Lung (tissue), 12 donors: ENCODE data around the gene ABCB10. TPM values are rescaled to one million over a fixed set of nuclear protein-coding genes. Genes with fewer than 3 reads are reported as not detected.

Experiments used
- ATAC-seq: fragments of 200-7000 bp; cut with Tn5 transposase; one replicate; pipeline ENCODE4 v1.9.1; 2020; ENCODE audit warnings: moderate number of reproducible peaks; ENCODE audit not compliant: insufficient read depth, low FRiP score
- DNase-seq, 3 donors: peaks; one replicate each; pipeline ENCODE4 v3.0.0-alpha.2; 2013 to 2017
- H3K27ac ChIP-seq, 2 donors: one replicate each; pipeline ENCODE4 v1.5.1; 2013; ENCODE audit warnings: mild to moderate bottlenecking in 2 of 2, moderate library complexity in 2 of 2, control low read depth in 1 of 2, inconsistent platforms in 1 of 2, low read depth in 1 of 2, low read length in 1 of 2
- H3K27me3 ChIP-seq, 3 donors: one replicate each; pipeline ENCODE4 v1.5.1; 2013; ENCODE audit warnings: low read length in 2 of 3; ENCODE audit not compliant: control insufficient read depth in 3 of 3, insufficient read depth in 3 of 3
- H3K36me3 ChIP-seq, 4 donors: one replicate each; pipeline ENCODE4 v1.5.1; 2013; ENCODE audit warnings: low read length in 4 of 4, mild to moderate bottlenecking in 1 of 4, moderate library complexity in 1 of 4; ENCODE audit not compliant: control insufficient read depth in 4 of 4, insufficient read depth in 4 of 4
- H3K4me1 ChIP-seq, 5 donors: one replicate each; pipeline ENCODE4 v1.5.1; 2013; ENCODE audit warnings: low read length in 5 of 5, mild to moderate bottlenecking in 2 of 5, moderate library complexity in 1 of 5; ENCODE audit not compliant: control insufficient read depth in 5 of 5, insufficient read depth in 5 of 5
- H3K4me3 ChIP-seq: one replicate; pipeline ENCODE4 v1.5.1; 2013; ENCODE audit warnings: mild to moderate bottlenecking, control low read depth, moderate library complexity
- H3K9ac ChIP-seq, 2 donors: one replicate each; pipeline ENCODE4 v1.5.1; 2013; ENCODE audit warnings: low read length in 2 of 2, control low read depth in 1 of 2; ENCODE audit not compliant: insufficient read depth in 1 of 2
- H3K9me3 ChIP-seq, 4 donors: one replicate each; pipeline ENCODE4 v1.5.1; 2013; ENCODE audit warnings: low read length in 3 of 4, mild to moderate bottlenecking in 1 of 4, moderate library complexity in 1 of 4; ENCODE audit not compliant: control insufficient read depth in 4 of 4, insufficient read depth in 3 of 4
- CTCF ChIP-seq: IDR thresholded peaks from 2 replicates; pipeline ENCODE4 v1.5.1; 2012; ENCODE audit warnings: mild to moderate bottlenecking; ENCODE audit errors: control extremely low read depth, extremely low read depth
- WGBS, 2 donors: extraction: QIAGEN DNeasy Blood & Tissue Kit; methylation state at CpG; one replicate each; pipeline ENCODE4 v1.1.7; 2013; 5-methylcytosine and 5-hydroxymethylcytosine counted together
- polyA plus RNA-seq, 2 donors: library from polyadenylated mRNA; stranded (reverse); fragments of 200-250 nt; gene quantifications; one replicate each; pipeline ENCODE4 v1.2.1, GENCODE V29; 2013
- total RNA-seq, 2 donors: library from RNA; depleted of rRNA in 1 of 2; stranded (reverse); fragments of >200 nt in 1 of 2; gene quantifications; one replicate each; pipeline ENCODE4 v1.2.1, GENCODE V29; 2014 to 2021
- donor health status: control.
- donor health status: control.
- donor health status: Bipolar disorder and iron deficiency.
- donor health status: healthy.
- donor health status: DM: yes; HTN: yes; CAD: no.

ABCB10 gene
- total and polyA plus RNA-seq, 4 donors, result 6.5 to 23.5 (median 14.2) TPM

GRCh38 chr1:229547542-229547941 lies 11.0 kb downstream of the ABCB10 start:
- peaks cover 16 to 21% (median 19%) of the 10 kb centered on the region in 4 donors for H3K36me3 ChIP-seq
- H3K27me3 ChIP-seq, result no peaks in the 10 kb centered on the region
- DNase-seq (no peak), ATAC-seq (no peak)
- TF ChIP-seq CTCF, result no peak
- H3K9ac ChIP-seq, result no peak overlapping the region
- no peaks in the 10 kb centered on the region for H3K9me3 ChIP-seq
- H3K27ac ChIP-seq, result no peak overlapping the region
- H3K4me3 ChIP-seq, result no peak overlapping the region
- 97 to 98% methylated on average over 7 of the region's 7 CpGs for WGBS, 2 donors
- peaks cover 0 to 3% (median 0%) of the 10 kb centered on the region in 5 donors for H3K4me1 ChIP-seq

GRCh38 chr1:229544587-229544986 lies 13.9 kb downstream of the ABCB10 start:
- DNase-seq (no peak), ATAC-seq (no peak)
- 97 to 100% methylated on average over 1 of the region's 1 CpG for WGBS, 2 donors
- H3K9ac ChIP-seq, result no peak overlapping the region
- TF ChIP-seq CTCF, result no peak
- no peaks in the 10 kb centered on the region for H3K27me3 ChIP-seq
- no peak overlapping the region for H3K27ac ChIP-seq
- peaks cover 21 to 32% (median 26%) of the 10 kb centered on the region in 4 donors for H3K36me3 ChIP-seq
- H3K4me3 ChIP-seq, result no peak overlapping the region
- H3K9me3 ChIP-seq, result no peaks in the 10 kb centered on the region
- H3K4me1 ChIP-seq, result no peaks in the 10 kb centered on the region

- peaks cover 27 to 39% (median 34%) of the 10 kb centered on the region in 4 donors for H3K36me3 ChIP-seq
- no peak for TF ChIP-seq CTCF
- H3K4me3 ChIP-seq, result no peak overlapping the region
- ATAC-seq (no peak), DNase-seq (no peak)
- no peaks in the 10 kb centered on the region for H3K4me1 ChIP-seq
- H3K9ac ChIP-seq, result no peak overlapping the region
- WGBS, 2 donors, result 96 to 98% methylated on average over 6 of the region's 6 CpGs
- no peaks in the 10 kb centered on the region for H3K9me3 ChIP-seq
- H3K27ac ChIP-seq, result no peak overlapping the region
- no peaks in the 10 kb centered on the region for H3K27me3 ChIP-seq
These were observed 18.5 kb downstream of the ABCB10 start for GRCh38 chr1:229539863-229540506.

- no peak overlapping the region for H3K27ac ChIP-seq
- DNase-seq, result no peak
- no peaks in the 10 kb centered on the region for H3K9me3 ChIP-seq
- 89 to 91% methylated on average over 5 of the region's 5 CpGs for WGBS, 2 donors
- no peaks in the 10 kb centered on the region for H3K4me1 ChIP-seq
- TF ChIP-seq CTCF, result no peak
- no peaks in the 10 kb centered on the region for H3K27me3 ChIP-seq
- peaks cover 23 to 32% (median 31%) of the 10 kb centered on the region in 4 donors for H3K36me3 ChIP-seq
- H3K9ac ChIP-seq, result no peak overlapping the region
- no peak overlapping the region for H3K4me3 ChIP-seq
- ATAC-seq, result no peak
These were observed 19.6 kb downstream of the ABCB10 start for GRCh38 chr1:229538945-229539344.
